Measurements from ENCODE around the gene SND1. TPM values are rescaled to one million over a fixed set of nuclear protein-coding genes. Genes with fewer than 3 reads are reported as not detected.

SND1 gene
- total and polyA plus RNA-seq, 4 donors = 59.4 to 214 (median 84.1) TPM

DNA sequence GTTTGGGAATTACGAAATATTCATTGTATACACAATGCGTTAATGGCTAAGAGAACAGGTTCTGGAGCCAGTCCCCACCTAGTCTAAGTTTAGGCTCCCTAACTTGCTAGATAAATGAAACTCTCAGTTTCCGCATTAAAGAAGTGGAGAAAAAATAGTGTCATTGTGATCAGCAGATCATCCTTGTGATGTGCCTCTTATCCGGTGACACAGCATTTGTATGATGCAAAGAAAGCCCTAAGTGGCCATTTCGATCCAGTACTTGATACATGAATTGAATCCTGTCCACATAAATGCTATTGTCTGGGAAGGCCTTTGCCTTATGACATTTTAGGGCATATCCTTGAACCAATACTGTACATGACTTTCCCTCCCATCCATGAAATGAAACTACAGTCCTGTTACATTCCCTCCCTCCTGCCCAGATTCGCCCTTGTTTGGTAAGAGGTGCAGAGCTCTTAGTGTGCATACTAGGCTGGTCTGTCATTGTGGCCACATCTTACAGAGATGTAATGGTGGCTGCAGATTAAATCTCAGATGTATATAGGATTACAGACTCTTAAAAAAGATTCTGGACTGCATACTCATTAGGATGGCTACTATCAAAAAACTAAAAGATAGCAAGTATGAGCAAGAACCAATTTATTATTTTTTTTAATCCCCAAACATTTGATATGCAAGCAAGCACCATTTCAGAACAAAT lies 298.4 kb downstream of the SND1 start (continued):
- TF ChIP-seq NR2F2 (IDR thresholded peaks at IDR 0.05) (no peak), JUND (IDR thresholded peaks at IDR 0.05) (no peak)
- TF ChIP-seq, protein P1, sequence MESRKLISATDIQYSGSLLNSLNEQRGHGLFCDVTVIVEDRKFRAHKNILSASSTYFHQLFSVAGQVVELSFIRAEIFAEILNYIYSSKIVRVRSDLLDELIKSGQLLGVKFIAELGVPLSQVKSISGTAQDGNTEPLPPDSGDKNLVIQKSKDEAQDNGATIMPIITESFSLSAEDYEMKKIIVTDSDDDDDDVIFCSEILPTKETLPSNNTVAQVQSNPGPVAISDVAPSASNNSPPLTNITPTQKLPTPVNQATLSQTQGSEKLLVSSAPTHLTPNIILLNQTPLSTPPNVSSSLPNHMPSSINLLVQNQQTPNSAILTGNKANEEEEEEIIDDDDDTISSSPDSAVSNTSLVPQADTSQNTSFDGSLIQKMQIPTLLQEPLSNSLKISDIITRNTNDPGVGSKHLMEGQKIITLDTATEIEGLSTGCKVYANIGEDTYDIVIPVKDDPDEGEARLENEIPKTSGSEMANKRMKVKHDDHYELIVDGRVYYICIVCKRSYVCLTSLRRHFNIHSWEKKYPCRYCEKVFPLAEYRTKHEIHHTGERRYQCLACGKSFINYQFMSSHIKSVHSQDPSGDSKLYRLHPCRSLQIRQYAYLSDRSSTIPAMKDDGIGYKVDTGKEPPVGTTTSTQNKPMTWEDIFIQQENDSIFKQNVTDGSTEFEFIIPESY (IDR thresholded peaks at IDR 0.05) = no peak

DNA sequence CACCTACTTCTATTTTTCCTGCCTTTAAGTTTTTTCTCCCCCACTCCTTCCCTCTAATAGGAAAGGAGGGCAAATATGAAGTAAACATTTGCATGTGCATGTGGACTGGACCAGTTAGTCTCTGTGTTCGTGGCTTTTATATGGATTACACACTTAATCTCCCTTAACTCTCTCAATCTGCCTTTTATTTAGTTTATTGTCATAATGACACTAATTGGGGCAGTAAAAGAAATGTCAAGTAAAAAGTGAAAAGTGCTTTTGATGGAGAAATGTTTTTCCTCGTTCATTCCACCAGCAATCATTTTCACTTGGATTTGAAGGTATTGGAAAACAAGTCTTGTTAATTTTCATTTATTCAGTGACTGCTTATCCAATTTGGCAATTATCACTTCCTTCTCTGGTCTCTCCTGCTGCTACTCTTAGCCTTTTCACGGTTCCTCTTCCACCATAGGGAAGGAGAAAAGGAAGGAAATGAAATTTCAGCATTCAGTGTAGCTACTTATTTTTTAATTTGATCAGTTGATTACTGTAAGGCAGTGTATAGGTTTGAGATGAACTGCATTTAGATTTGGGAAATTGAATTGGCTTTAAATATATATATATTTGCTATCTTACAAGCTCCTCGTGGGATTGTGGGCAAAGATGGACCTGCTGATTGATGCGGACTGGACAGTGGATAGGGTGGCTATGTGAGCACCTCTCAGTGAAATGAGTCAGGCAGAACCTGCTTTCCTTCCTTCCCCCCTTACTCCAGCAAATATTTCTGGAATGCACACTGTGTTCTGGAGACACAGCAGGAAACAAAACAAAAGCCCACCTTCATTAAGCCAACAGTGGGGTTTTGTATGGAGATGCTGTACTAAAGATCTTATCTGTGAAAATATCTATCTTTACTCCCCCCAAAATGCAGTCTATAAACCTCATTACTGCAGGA lies 301.7 kb downstream of the SND1 start:
- TF ChIP-seq, protein P2, sequence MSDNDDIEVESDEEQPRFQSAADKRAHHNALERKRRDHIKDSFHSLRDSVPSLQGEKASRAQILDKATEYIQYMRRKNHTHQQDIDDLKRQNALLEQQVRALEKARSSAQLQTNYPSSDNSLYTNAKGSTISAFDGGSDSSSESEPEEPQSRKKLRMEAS (IDR thresholded peaks at IDR 0.05) = peak; percentile 37
- TF ChIP-seq TAF1 (conservative IDR thresholded peaks at IDR 0.05) = no peak
- Histone ChIP-seq H3K4me1 (ENCODE audit: control insufficient read depth in 4 of 4, insufficient read depth in 4 of 4, low read length in 3 of 4) (no peaks in the 10 kb centered on the region), H3K36me3 (ENCODE audit: control insufficient read depth in 4 of 4, insufficient read depth in 3 of 4, low read depth in 1 of 4, low read length in 3 of 4) (peaks cover 0 to 9% (median 0%) of the 10 kb centered on the region in 4 donors), H3K27me3 (ENCODE audit: control insufficient read depth in 4 of 4, insufficient read depth in 4 of 4, low read length in 3 of 4) (no peaks in the 10 kb centered on the region), H3K9ac (ENCODE audit: low read depth in 1 of 2, low read length in 2 of 2) (no peak overlapping the region), H3K9me3 (ENCODE audit: control insufficient read depth in 4 of 4, low read length in 3 of 4) (no peaks in the 10 kb centered on the region), H3K4me3 (ENCODE audit: low read depth in 1 of 3, low read length in 3 of 3) (no peak overlapping the region), H3K27ac (ENCODE audit: low read depth in 1 of 2, low read length in 2 of 2) (no peak overlapping the region)
- 88% methylated on average over 5 of the region's 5 CpGs for WGBS
- no peak for DNase-seq (ENCODE audit: low spot score)

DNA sequence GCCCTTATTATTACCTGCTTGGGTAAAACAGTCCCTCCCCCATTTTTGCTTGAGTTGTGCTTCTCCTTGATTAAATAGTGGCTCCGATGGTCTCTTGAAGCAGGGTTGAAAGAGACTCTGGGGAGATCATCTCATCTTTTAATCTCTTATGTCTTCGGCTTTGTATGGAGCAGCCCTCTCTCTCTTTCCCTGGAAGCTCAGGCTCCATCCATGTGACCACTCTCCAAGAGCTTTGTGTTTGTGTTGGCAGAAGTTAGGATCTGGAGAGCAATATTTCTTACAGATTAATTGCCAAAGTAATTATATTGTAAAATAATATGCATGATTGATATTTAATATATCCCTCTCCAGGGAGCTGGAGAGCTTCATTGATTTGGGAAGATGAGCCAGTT lies 302.4 kb downstream of the SND1 start:
- H3K27ac ChIP-seq (ENCODE audit: low read depth in 1 of 2, low read length in 2 of 2) = no peak overlapping the region
- peaks cover 0 to 9% (median 0%) of the 10 kb centered on the region in 4 donors for H3K36me3 ChIP-seq (ENCODE audit: control insufficient read depth in 4 of 4, insufficient read depth in 3 of 4, low read depth in 1 of 4, low read length in 3 of 4)
- no peaks in the 10 kb centered on the region for H3K27me3 ChIP-seq (ENCODE audit: control insufficient read depth in 4 of 4, insufficient read depth in 4 of 4, low read length in 3 of 4)
- no peaks in the 10 kb centered on the region for H3K4me1 ChIP-seq (ENCODE audit: control insufficient read depth in 4 of 4, insufficient read depth in 4 of 4, low read length in 3 of 4)
- no peak overlapping the region for H3K4me3 ChIP-seq (ENCODE audit: low read depth in 1 of 3, low read length in 3 of 3)
- no peaks in the 10 kb centered on the region for H3K9me3 ChIP-seq (ENCODE audit: control insufficient read depth in 4 of 4, low read length in 3 of 4)
- H3K9ac ChIP-seq (ENCODE audit: low read depth in 1 of 2, low read length in 2 of 2) = no peak overlapping the region
- 93% methylated on average over 2 of the region's 2 CpGs for WGBS
- TF ChIP-seq GABPA (IDR thresholded peaks at IDR 0.05 in 1 of 2, conservative IDR thresholded peaks at IDR 0.05 in 1 of 2) = no peak
- TF ChIP-seq, protein P3, sequence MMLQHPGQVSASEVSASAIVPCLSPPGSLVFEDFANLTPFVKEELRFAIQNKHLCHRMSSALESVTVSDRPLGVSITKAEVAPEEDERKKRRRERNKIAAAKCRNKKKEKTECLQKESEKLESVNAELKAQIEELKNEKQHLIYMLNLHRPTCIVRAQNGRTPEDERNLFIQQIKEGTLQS (IDR thresholded peaks at IDR 0.05) = no peak
- TF ChIP-seq RAD21 (IDR thresholded peaks at IDR 0.05) = no peak
- TF ChIP-seq, protein P4, sequence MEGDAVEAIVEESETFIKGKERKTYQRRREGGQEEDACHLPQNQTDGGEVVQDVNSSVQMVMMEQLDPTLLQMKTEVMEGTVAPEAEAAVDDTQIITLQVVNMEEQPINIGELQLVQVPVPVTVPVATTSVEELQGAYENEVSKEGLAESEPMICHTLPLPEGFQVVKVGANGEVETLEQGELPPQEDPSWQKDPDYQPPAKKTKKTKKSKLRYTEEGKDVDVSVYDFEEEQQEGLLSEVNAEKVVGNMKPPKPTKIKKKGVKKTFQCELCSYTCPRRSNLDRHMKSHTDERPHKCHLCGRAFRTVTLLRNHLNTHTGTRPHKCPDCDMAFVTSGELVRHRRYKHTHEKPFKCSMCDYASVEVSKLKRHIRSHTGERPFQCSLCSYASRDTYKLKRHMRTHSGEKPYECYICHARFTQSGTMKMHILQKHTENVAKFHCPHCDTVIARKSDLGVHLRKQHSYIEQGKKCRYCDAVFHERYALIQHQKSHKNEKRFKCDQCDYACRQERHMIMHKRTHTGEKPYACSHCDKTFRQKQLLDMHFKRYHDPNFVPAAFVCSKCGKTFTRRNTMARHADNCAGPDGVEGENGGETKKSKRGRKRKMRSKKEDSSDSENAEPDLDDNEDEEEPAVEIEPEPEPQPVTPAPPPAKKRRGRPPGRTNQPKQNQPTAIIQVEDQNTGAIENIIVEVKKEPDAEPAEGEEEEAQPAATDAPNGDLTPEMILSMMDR (IDR thresholded peaks at IDR 0.05; ENCODE audit: low read depth, low read length, missing input control) = no peak
- no peak for TF ChIP-seq FOXA2 (IDR thresholded peaks at IDR 0.05)
- TF ChIP-seq, protein P5, sequence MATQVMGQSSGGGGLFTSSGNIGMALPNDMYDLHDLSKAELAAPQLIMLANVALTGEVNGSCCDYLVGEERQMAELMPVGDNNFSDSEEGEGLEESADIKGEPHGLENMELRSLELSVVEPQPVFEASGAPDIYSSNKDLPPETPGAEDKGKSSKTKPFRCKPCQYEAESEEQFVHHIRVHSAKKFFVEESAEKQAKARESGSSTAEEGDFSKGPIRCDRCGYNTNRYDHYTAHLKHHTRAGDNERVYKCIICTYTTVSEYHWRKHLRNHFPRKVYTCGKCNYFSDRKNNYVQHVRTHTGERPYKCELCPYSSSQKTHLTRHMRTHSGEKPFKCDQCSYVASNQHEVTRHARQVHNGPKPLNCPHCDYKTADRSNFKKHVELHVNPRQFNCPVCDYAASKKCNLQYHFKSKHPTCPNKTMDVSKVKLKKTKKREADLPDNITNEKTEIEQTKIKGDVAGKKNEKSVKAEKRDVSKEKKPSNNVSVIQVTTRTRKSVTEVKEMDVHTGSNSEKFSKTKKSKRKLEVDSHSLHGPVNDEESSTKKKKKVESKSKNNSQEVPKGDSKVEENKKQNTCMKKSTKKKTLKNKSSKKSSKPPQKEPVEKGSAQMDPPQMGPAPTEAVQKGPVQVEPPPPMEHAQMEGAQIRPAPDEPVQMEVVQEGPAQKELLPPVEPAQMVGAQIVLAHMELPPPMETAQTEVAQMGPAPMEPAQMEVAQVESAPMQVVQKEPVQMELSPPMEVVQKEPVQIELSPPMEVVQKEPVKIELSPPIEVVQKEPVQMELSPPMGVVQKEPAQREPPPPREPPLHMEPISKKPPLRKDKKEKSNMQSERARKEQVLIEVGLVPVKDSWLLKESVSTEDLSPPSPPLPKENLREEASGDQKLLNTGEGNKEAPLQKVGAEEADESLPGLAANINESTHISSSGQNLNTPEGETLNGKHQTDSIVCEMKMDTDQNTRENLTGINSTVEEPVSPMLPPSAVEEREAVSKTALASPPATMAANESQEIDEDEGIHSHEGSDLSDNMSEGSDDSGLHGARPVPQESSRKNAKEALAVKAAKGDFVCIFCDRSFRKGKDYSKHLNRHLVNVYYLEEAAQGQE (IDR thresholded peaks at IDR 0.05) = no peak
- TF ChIP-seq, protein P2 (IDR thresholded peaks at IDR 0.05) = no peak
- TF ChIP-seq HNF4G (IDR thresholded peaks at IDR 0.05) = no peak
- no peak for TF ChIP-seq EGR1 (IDR thresholded peaks at IDR 0.05; ENCODE audit: low read depth in 2 of 2)
- TF ChIP-seq YY1 (IDR thresholded peaks at IDR 0.05) = no peak
- TF ChIP-seq RXRA (IDR thresholded peaks at IDR 0.05) = no peak
- TF ChIP-seq, protein P1 (IDR thresholded peaks at IDR 0.05) = no peak
- no peak for TF ChIP-seq FOXA1 (IDR thresholded peaks at IDR 0.05)
- no peak for TF ChIP-seq TAF1 (conservative IDR thresholded peaks at IDR 0.05)
- TF ChIP-seq JUND (IDR thresholded peaks at IDR 0.05) = no peak
- no peak for TF ChIP-seq SP1 (IDR thresholded peaks at IDR 0.05)
- TF ChIP-seq HNF4A (conservative IDR thresholded peaks at IDR 0.05) = no peak
- TF ChIP-seq NR2F2 (IDR thresholded peaks at IDR 0.05) = no peak
- no peak for DNase-seq (ENCODE audit: low spot score)

Measured in liver (tissue), 9 donors.